Central memory CD4-positive, alpha-beta T cell (primary cell): ENCODE data around the gene KLK15.
"Not testable (repeated sequence)": the region's sequence is repeated elsewhere in the genome, so short reads cannot be mapped to it uniquely, and the experiment has no call there.

Experiments used
- DNase-seq: peaks from one replicate; pipeline ENCODE4 v3.0.0; 2022

KLK15 gene

GRCh38 chr19:50794876-50795663 is 38.3 kb downstream of the KLK15 start:
- DNase-seq: no peak

- DNase-seq: no peak
Measured at GRCh38 chr19:50794074-50794875, 39.1 kb downstream of the KLK15 start.

GRCh38 chr19:50793558-50794065 is 39.8 kb downstream of the KLK15 start:
- DNase-seq: no peak

- DNase-seq: no peak
Measured at GRCh38 chr19:50792272-50793250, 40.8 kb downstream of the KLK15 start.

GRCh38 chr19:50791594-50792271 is 41.6 kb downstream of the KLK15 start:
- no peak for DNase-seq

- no peak for DNase-seq
Measured at GRCh38 chr19:50790922-50791467, 42.4 kb downstream of the KLK15 start.

GRCh38 chr19:50790396-50790795 is 43.0 kb downstream of the KLK15 start, which contains the start of gene ACP4:
Gene ACP4 (plus strand): TSS chr19:50790415. CDS start chr19:50790415, 0 bp downstream.
- DNase-seq: no peak

- DNase-seq: no peak
Measured at GRCh38 chr19:50785329-50785728, 48.0 kb downstream of the KLK15 start.

GRCh38 chr19:50784710-50785109 is 48.7 kb downstream of the KLK15 start:
- no peak for DNase-seq

- DNase-seq: not testable (repeated sequence)
Measured at GRCh38 chr19:50783848-50784152, 49.6 kb downstream of the KLK15 start.

GRCh38 chr19:50780753-50781435 is 52.5 kb downstream of the KLK15 start:
- DNase-seq: no peak

- DNase-seq: no peak
Measured at GRCh38 chr19:50779504-50780457, 53.6 kb downstream of the KLK15 start.

GRCh38 chr19:50778906-50779430 is 54.4 kb downstream of the KLK15 start:
- DNase-seq: no peak

- DNase-seq: no peak
Measured at GRCh38 chr19:50777830-50778303, 55.5 kb downstream of the KLK15 start.

- DNase-seq: no peak
Measured at GRCh38 chr19:50777261-50777660, 56.1 kb downstream of the KLK15 start.

GRCh38 chr19:50776131-50776530 is 57.2 kb downstream of the KLK15 start:
- no peak for DNase-seq
